Thyroid gland (tissue), 4 donors: Measurements from ENCODE around the gene CD55.

ENCODE experiments used
- POLR2A ChIP-seq, 2 donors: fragments of 450-650 bp; IDR thresholded peaks; one replicate each; pipeline ENCODE4 v1.6.1; 2017; ENCODE audit warnings: antibody characterized with exemption in 2 of 2, mild to moderate bottlenecking in 2 of 2, moderate library complexity in 1 of 2
- TF ChIP-seq, protein P1 (sequence below), 6 experiments: fragments of 200-600 bp in 3 of 6; fragments of 450-650 bp in 3 of 6; sonication (generic) in 3 of 6; IDR thresholded peaks; one replicate each; pipeline ENCODE4 v1.5.1; 2016 to 2019; ENCODE audit warnings: antibody characterized with exemption in 6 of 6, mild to moderate bottlenecking in 2 of 6, inconsistent platforms in 1 of 6, moderate library complexity in 1 of 6

DNA sequence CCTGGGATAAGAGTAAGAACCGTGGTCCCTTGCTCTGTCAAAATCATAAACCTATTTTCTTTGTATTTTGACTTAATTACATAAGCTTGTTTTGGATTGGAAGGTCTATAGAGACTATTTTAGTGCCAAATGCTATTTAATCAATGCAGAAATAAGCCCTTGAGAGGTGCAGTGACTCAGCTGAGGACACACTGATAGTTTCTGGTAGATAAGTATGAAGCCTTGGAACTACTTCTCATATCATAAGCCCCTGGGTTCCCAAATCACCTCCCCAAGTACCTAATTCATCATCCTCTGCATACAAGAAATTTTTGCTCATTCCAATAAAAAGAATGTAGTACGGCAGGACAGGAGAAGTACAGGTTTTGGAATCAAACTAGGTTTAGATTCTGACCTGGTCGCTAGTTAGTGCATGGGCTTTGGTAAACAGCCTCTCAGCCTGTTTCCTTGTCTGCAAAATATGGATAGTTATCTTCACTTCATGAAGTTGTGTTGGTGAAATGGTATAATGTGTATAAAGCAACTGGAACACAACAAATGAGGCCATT is 3.3 kb upstream of the CD55 start:
- no peak for TF ChIP-seq POLR2A (IDR thresholded peaks at IDR 0.05)
- TF ChIP-seq, protein P1, sequence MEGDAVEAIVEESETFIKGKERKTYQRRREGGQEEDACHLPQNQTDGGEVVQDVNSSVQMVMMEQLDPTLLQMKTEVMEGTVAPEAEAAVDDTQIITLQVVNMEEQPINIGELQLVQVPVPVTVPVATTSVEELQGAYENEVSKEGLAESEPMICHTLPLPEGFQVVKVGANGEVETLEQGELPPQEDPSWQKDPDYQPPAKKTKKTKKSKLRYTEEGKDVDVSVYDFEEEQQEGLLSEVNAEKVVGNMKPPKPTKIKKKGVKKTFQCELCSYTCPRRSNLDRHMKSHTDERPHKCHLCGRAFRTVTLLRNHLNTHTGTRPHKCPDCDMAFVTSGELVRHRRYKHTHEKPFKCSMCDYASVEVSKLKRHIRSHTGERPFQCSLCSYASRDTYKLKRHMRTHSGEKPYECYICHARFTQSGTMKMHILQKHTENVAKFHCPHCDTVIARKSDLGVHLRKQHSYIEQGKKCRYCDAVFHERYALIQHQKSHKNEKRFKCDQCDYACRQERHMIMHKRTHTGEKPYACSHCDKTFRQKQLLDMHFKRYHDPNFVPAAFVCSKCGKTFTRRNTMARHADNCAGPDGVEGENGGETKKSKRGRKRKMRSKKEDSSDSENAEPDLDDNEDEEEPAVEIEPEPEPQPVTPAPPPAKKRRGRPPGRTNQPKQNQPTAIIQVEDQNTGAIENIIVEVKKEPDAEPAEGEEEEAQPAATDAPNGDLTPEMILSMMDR (IDR thresholded peaks at IDR 0.05), result no peak
